Hepatic stellate cell (primary cell): ENCODE results near the gene NDUFAB1.
"Not testable (repeated sequence)": the region's sequence is repeated elsewhere in the genome, so short reads cannot be mapped to it uniquely, and the experiment has no call there.

Source experiments
- DNase-seq: peaks from one replicate; pipeline ENCODE4 v3.0.0; 2011; ENCODE audit warnings: low spot score

Gene NDUFAB1

GRCh38 chr16:23554536-23554935 is 41.6 kb downstream of the NDUFAB1 start:
- DNase-seq, result no peak

DNA sequence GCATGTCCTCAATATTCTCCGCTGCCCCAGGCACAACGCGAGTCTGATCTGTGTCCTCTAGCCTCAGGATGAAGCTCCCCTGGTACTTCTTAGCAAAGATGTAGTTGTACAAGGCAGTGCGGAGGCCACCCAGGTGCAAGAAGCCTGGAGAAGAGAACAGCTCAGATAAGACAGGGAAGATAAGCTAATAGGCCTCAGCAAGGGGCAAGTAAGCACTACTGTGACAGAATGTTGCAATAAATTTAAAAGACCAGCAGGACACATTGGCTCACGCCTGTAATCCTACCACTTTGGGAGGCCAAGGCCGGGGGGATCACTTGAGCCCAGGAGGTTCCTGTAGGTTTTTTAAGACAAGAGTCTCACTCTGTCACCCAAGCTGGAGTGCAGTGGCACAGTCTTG is 44.0 kb downstream of the NDUFAB1 start:
- DNase-seq, result no peak

GRCh38 chr16:23549938-23550337 is 46.2 kb downstream of the NDUFAB1 start:
- DNase-seq, result no peak

DNA sequence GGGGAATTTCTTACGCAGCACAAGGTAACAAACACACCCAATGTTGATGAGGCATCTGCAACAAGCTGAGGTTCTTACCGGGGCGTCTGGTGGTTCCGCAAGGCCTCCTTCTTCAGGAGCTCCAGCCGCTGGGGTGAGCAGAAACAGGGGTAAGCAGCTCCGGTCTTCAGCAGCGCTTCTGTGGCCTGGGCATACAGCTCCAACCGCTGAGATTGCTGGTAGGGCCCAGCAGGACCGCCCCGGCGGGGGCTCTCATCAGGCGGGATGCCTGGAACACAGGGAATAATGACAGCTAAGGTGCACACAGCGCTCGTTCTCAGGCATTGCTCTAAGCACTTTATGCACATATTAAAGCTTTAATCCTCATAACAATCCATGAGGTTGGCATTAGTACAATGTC is 51.7 kb downstream of the NDUFAB1 start:
- no peak for DNase-seq

- DNase-seq, result not testable (repeated sequence)
Observed at GRCh38 chr16:23540817-23541178, 55.3 kb downstream of the NDUFAB1 start.

- no peak for DNase-seq
Observed at GRCh38 chr16:23539984-23540816, 55.9 kb downstream of the NDUFAB1 start.

DNA sequence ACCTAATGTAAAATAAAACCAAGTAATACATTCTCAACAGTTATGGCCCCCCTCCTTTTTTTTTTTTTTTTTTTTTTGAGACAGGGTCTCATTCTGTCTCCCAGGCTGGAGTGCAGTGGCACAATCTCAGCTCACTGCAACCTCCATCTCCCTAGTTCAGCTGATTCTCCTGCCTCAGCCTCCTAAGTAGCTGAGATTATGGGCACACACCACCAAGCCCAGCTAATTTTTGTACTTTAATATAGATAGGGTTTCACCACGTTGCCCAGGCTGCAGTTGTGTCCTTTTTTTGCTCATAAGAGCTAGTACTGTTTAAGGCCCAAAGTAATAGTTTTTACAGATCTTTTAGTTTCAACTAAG is 57.2 kb downstream of the NDUFAB1 start:
- DNase-seq, result no peak

GRCh38 chr16:23537390-23537789 is 58.7 kb downstream of the NDUFAB1 start:
- no peak for DNase-seq

GRCh38 chr16:23535901-23536300 is 60.2 kb downstream of the NDUFAB1 start:
- no peak for DNase-seq

DNA sequence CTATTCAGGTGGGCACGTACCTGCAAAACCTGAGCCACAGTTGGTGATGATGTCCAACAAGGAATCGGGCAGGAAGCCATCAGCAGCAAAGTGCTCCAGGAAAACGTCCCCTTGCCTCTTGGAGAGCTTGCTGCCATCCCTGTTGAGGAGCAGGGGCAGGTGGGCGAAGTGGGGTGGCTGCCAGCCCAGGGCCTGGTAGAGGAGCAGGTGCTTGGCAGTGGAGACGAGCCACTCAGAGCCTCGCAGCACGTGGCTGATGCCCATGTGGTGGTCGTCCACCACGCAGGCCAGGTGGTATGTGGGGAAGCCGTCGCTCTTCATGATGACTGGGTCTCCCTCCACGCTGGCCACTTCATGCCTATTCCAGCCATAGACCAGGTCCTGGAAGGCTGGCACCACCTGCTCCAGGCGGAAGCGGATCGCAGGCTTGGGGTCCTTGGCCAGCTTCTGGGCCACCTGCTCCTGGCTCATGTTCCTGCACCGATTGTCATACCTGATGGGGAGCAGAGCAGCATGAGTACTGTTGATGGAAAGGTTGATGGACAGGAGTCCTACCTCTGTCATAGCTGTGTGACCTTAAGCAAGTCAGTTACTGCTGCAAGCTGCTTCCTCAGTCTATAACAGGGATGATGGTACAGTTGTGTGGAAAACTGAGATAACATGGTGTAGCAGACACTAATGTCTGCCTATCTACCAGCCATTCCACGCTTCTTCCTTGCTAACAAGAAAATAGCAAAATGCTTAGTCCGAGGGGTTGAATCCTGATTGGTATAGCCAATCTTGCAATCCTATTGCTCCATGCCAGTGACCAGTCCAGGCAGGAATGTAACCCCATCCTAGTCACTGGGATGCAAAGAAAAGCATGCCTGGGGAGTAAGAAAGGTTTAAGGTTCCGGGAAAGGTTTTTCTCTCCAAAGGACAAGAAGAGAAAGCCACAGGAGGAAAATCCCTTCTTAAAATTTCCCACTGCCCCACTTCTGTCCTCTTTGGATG is 61.0 kb downstream of the NDUFAB1 start:
- DNase-seq, result no peak

- DNase-seq, result no peak
Observed at GRCh38 chr16:23532448-23532847, 63.7 kb downstream of the NDUFAB1 start.
